DOHH2 (cell line): ENCODE data around the gene FAM219A.
"Not testable (repeated sequence)": the region's sequence is repeated elsewhere in the genome, so short reads cannot be mapped to it uniquely, and the experiment has no call there.

Source experiments
- CTCF ChIP-seq: fragments of 200-600 bp; sonication (generic); IDR thresholded peaks from one replicate; pipeline ENCODE4 v1.5.1; 2014; ENCODE audit warnings: antibody characterized with exemption, mild to moderate bottlenecking, low read depth, low read length; ENCODE audit not compliant: poor library complexity, severe bottlenecking
- EZH2phosphoT487 ChIP-seq: fragments of 200-600 bp; sonication (generic); IDR thresholded peaks from 2 replicates; pipeline ENCODE4 v1.6.1; 2017; ENCODE audit warnings: borderline replicate concordance, mild to moderate bottlenecking, antibody characterized with exemption, low read length, moderate library complexity, mixed read lengths

GRCh38 chr9:34438465-34438864 lies 19.9 kb downstream of the FAM219A start:
- TF ChIP-seq CTCF, EZH2phosphoT487: not testable (repeated sequence)
